OCI-LY1 (cell line): ENCODE measurements around the gene GRIA4.

Experiments
- H2AFZ ChIP-seq: fragments of 200-600 bp; sonication (generic), shearing (Covaris generic); 2 replicates; pipeline ENCODE4 v1.6.0; 2014; ENCODE audit warnings: antibody characterized with exemption, mild to moderate bottlenecking, low read length
- H3F3A ChIP-seq: fragments of 200-600 bp; sonication (generic), shearing (Covaris generic); 2 replicates; pipeline ENCODE4 v1.6.0; 2014; ENCODE audit warnings: mild to moderate bottlenecking, antibody characterized with exemption, low read length, moderate library complexity; ENCODE audit not compliant: insufficient read depth
- H3K27ac ChIP-seq: fragments of 200-600 bp; sonication (generic); 2 replicates; pipeline ENCODE4 v1.5.1; 2014; ENCODE audit warnings: low read length, mixed run types, mild to moderate bottlenecking, low read depth; ENCODE audit not compliant: poor library complexity, severe bottlenecking
- H3K27me3 ChIP-seq: fragments of 200-600 bp; sonication (generic); 2 replicates; pipeline ENCODE4 v1.6.0; 2014; ENCODE audit warnings: antibody characterized with exemption, mild to moderate bottlenecking, low read length, moderate library complexity; ENCODE audit not compliant: insufficient read depth
- H3K36me3 ChIP-seq: fragments of 200-600 bp; sonication (generic); 2 replicates; pipeline ENCODE4 v1.6.1; 2014; ENCODE audit warnings: mild to moderate bottlenecking, antibody characterized with exemption, low read length, moderate library complexity, mixed read lengths; ENCODE audit not compliant: insufficient read depth
- H3K4me1 ChIP-seq: fragments of 200-600 bp; sonication (generic); 2 replicates; pipeline ENCODE4 v1.5.1; 2014; ENCODE audit warnings: mild to moderate bottlenecking, low read length, moderate library complexity; ENCODE audit not compliant: insufficient read depth, severe bottlenecking
- H3K4me2 ChIP-seq: fragments of 200-600 bp; sonication (generic), shearing (Covaris generic); 2 replicates; pipeline ENCODE4 v1.6.1; 2014; ENCODE audit warnings: low read length
- H3K4me3 ChIP-seq: fragments of 200-600 bp; sonication (generic); 2 replicates; pipeline ENCODE4 v1.5.1; 2014; ENCODE audit warnings: low read length, low read depth, mild to moderate bottlenecking, mixed read lengths; ENCODE audit not compliant: poor library complexity, severe bottlenecking
- H3K79me2 ChIP-seq: fragments of 200-600 bp; shearing (Covaris generic); 2 replicates; pipeline ENCODE4 v1.6.1; 2016; ENCODE audit warnings: mixed run types, low read length, mixed read lengths; ENCODE audit not compliant: insufficient read depth
- H3K9ac ChIP-seq: fragments of 200-600 bp; sonication (generic), shearing (Covaris generic); 2 replicates; pipeline ENCODE4 v1.6.1; 2014; ENCODE audit warnings: mild to moderate bottlenecking, low read length, mixed read lengths
- H3K9me2 ChIP-seq: fragments of 200-600 bp; sonication (generic), shearing (Covaris generic); 2 replicates; pipeline ENCODE4 v1.6.1; 2014; ENCODE audit warnings: low read depth, mild to moderate bottlenecking, low read length, mixed read lengths
- H3K9me3 ChIP-seq: fragments of 200-600 bp; shearing (Covaris generic); 2 replicates; pipeline ENCODE4 v1.6.1; 2014; ENCODE audit warnings: low read length, mixed read lengths
- H4K20me1 ChIP-seq: fragments of 200-600 bp; sonication (generic), shearing (Covaris generic); 2 replicates; pipeline ENCODE4 v1.6.0; 2016; ENCODE audit warnings: mild to moderate bottlenecking, low read length; ENCODE audit not compliant: insufficient read depth
- EZH2 ChIP-seq: fragments of 200-600 bp; sonication (generic), shearing (Covaris generic); IDR thresholded peaks from 2 replicates; pipeline ENCODE4 v1.8.0; 2017; ENCODE audit warnings: borderline replicate concordance, mixed run types, mild to moderate bottlenecking, antibody characterized with exemption, low read length, moderate library complexity, mixed read lengths
- TF ChIP-seq, protein P1 (sequence below): fragments of 200-600 bp; sonication (generic), shearing (Covaris generic); IDR thresholded peaks from 2 replicates; pipeline ENCODE4 v1.5.1; 2017; ENCODE audit warnings: mild to moderate bottlenecking, antibody characterized with exemption, low read length, moderate library complexity, mixed read lengths

Gene GRIA4

DNA sequence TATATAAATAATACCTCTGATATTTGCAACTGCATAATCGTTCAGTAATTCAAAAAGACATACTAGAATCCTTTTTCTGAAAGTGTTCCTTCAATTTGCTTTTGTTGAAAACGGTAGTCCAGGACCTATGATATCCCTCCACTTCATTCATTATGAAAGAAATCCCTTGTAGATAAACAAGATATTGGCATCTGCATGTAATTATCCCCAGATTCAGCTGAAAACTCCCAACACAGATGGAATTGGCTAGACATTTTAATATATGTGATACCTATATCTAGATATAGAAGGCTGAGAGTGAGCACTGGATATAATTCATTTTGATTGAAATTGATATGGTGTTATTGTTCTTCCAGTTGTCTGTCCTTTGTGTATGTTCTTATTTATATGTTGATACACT is 302.8 kb downstream of the GRIA4 start:
- no peaks in the 10 kb centered on the region for H3K9me2 ChIP-seq
- H3K27me3 ChIP-seq = no peaks in the 10 kb centered on the region
- H3K4me3 ChIP-seq = no peak overlapping the region
- no peak overlapping the region for H3K4me2 ChIP-seq
- no peaks in the 10 kb centered on the region for H4K20me1 ChIP-seq
- no peaks in the 10 kb centered on the region for H3K36me3 ChIP-seq
- H2AFZ ChIP-seq = no peak overlapping the region
- H3F3A ChIP-seq = no peaks in the 10 kb centered on the region
- TF ChIP-seq EZH2 = no peak
- TF ChIP-seq, protein P1, sequence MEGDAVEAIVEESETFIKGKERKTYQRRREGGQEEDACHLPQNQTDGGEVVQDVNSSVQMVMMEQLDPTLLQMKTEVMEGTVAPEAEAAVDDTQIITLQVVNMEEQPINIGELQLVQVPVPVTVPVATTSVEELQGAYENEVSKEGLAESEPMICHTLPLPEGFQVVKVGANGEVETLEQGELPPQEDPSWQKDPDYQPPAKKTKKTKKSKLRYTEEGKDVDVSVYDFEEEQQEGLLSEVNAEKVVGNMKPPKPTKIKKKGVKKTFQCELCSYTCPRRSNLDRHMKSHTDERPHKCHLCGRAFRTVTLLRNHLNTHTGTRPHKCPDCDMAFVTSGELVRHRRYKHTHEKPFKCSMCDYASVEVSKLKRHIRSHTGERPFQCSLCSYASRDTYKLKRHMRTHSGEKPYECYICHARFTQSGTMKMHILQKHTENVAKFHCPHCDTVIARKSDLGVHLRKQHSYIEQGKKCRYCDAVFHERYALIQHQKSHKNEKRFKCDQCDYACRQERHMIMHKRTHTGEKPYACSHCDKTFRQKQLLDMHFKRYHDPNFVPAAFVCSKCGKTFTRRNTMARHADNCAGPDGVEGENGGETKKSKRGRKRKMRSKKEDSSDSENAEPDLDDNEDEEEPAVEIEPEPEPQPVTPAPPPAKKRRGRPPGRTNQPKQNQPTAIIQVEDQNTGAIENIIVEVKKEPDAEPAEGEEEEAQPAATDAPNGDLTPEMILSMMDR = no peak
- H3K4me1 ChIP-seq = no peaks in the 10 kb centered on the region
- no peaks in the 10 kb centered on the region for H3K79me2 ChIP-seq
- no peak overlapping the region for H3K27ac ChIP-seq
- no peaks in the 10 kb centered on the region for H3K9me3 ChIP-seq
- H3K9ac ChIP-seq = no peak overlapping the region

GRCh38 chr11:105915021-105915420 is 305.1 kb downstream of the GRIA4 start:
- Histone ChIP-seq H4K20me1 (no peaks in the 10 kb centered on the region), H3K9me2 (no peaks in the 10 kb centered on the region), H3K27ac (no peak overlapping the region), H3K4me2 (no peak overlapping the region), H3K4me3 (no peak overlapping the region), H3K27me3 (no peaks in the 10 kb centered on the region), H3K4me1 (no peaks in the 10 kb centered on the region), H3F3A (no peaks in the 10 kb centered on the region), H3K9ac (no peak overlapping the region), H3K36me3 (no peaks in the 10 kb centered on the region), H2AFZ (no peak overlapping the region), H3K79me2 (no peaks in the 10 kb centered on the region), H3K9me3 (no peaks in the 10 kb centered on the region)
- no peak for TF ChIP-seq EZH2
- TF ChIP-seq, protein P1 = no peak

DNA sequence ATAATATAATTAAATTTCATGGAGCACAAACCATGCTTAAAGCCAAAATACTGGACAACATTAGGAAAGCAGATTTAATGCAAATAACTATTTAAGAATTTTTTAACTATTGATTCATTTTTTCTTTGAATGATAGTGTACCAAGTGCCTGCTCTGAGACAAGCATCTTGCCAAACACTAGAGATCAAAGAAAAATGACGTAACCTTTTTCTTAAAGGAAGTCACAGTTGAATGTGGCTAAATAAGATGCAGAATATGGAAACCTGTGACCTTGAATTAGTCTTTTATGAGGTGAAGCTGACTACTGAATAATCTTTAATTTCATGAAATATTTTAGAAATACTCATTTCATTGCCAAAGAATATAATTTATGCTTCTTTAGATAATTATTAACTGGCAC is 308.2 kb downstream of the GRIA4 start:
- H3K79me2 ChIP-seq = no peaks in the 10 kb centered on the region
- no peaks in the 10 kb centered on the region for H3K9me2 ChIP-seq
- H2AFZ ChIP-seq = no peak overlapping the region
- H3K27me3 ChIP-seq = no peaks in the 10 kb centered on the region
- no peak overlapping the region for H3K4me2 ChIP-seq
- no peak for TF ChIP-seq EZH2
- TF ChIP-seq, protein P1 = no peak
- H3K4me1 ChIP-seq = no peaks in the 10 kb centered on the region
- no peaks in the 10 kb centered on the region for H4K20me1 ChIP-seq
- H3K36me3 ChIP-seq = no peaks in the 10 kb centered on the region
- no peaks in the 10 kb centered on the region for H3K9me3 ChIP-seq
- no peaks in the 10 kb centered on the region for H3F3A ChIP-seq
- H3K27ac ChIP-seq = no peak overlapping the region
- H3K9ac ChIP-seq = no peak overlapping the region
- H3K4me3 ChIP-seq = no peak overlapping the region
